Fibroblast of pulmonary artery (primary cell): ENCODE measurements around the gene IGF2R.

Experiments used
- DNase-seq: peaks from one replicate; pipeline ENCODE4 v3.0.0-alpha.2; 2010; ENCODE audit warnings: low read depth
- H3K4me3 ChIP-seq: replicated peaks from 2 replicates; pipeline ENCODE4 v1.5.1; 2011; ENCODE audit warnings: low read depth, mild to moderate bottlenecking, control low read depth, low read length, moderate library complexity
- TF ChIP-seq, protein P1 (sequence below): IDR thresholded peaks from 2 replicates; pipeline ENCODE4 v1.5.1; 2011; ENCODE audit warnings: mild to moderate bottlenecking, control low read depth, low read length, inconsistent platforms; ENCODE audit errors: missing control alignments

Gene IGF2R

DNA sequence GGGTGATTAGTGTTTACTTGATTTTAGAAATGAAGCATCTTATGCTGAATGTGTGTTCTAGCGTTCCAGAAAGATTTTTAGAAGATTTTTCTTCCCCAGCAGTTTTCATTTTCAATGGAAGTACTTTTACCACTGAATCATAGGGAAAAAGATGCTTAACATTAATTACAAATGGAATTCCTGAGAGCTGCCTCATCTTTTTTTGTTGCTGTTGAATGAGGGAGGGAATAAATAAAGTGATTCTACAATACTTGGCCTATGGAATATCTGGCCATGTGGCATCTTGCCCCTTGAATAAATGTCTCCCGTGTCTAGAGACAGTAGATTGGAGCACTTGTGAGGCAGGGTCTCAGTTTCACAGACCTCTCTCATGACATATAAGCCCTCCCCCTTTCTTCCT lies 108.6 kb downstream of the IGF2R start:
- TF ChIP-seq, protein P1, sequence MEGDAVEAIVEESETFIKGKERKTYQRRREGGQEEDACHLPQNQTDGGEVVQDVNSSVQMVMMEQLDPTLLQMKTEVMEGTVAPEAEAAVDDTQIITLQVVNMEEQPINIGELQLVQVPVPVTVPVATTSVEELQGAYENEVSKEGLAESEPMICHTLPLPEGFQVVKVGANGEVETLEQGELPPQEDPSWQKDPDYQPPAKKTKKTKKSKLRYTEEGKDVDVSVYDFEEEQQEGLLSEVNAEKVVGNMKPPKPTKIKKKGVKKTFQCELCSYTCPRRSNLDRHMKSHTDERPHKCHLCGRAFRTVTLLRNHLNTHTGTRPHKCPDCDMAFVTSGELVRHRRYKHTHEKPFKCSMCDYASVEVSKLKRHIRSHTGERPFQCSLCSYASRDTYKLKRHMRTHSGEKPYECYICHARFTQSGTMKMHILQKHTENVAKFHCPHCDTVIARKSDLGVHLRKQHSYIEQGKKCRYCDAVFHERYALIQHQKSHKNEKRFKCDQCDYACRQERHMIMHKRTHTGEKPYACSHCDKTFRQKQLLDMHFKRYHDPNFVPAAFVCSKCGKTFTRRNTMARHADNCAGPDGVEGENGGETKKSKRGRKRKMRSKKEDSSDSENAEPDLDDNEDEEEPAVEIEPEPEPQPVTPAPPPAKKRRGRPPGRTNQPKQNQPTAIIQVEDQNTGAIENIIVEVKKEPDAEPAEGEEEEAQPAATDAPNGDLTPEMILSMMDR, result no peak
- no peak overlapping the region for H3K4me3 ChIP-seq
- DNase-seq, result no peak

DNA sequence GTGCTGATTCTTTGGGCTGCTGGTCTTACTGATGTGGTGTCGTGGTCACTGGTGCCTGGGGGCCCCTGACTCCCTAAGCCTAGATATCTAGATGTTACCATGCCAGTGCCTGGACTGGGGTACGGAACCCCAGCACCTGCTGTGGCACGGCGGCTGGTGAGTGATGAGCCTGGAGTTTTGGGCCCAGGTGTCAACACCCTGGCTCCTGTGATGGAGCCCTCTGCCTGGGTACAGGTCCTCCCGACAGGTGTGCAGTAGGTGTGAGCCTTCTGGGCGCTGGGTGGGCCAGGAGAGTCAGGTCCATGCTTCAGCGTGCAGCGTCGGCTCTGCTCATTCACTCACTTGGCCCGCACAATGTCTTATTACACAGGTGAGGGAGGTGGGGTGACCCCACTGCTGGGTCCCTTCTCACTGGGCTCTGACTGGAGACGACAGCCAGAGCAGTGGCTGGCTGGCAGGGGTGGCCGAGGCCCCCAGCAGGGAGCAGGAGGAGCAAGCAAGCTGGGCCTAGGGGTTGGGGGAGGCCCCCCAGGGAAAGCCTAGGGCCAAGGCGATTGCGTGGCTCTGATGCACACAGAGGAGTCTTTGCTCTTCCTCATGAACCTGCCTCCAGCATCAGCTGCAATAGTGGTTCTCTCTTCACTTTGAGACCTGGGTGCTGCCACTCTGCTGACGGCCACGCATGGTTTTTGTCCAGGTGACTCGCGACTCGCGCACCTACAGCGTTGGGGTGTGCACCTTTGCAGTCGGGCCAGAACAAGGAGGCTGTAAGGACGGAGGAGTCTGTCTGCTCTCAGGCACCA lies 110.2 kb downstream of the IGF2R start:
- H3K4me3 ChIP-seq, result no peak overlapping the region
- DNase-seq, result no peak
- TF ChIP-seq, protein P1, result no peak

DNA sequence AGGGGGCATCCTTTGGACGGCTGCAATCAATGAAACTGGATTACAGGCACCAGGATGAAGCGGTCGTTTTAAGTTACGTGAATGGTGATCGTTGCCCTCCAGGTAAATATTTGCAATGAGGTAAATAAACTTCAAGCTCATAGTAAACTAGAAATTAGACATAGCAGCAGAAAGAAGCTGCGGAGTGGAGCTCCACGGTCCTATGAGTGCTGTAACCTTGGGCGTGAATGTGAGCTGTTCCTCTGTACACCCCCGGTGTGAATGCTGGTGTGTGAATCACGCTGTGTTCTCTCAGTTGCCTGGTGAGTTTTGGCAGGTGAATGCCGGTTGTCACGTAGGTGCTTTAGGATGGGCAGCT lies 110.8 kb downstream of the IGF2R start:
- TF ChIP-seq, protein P1, result no peak
- H3K4me3 ChIP-seq, result no peak overlapping the region
- no peak for DNase-seq

DNA sequence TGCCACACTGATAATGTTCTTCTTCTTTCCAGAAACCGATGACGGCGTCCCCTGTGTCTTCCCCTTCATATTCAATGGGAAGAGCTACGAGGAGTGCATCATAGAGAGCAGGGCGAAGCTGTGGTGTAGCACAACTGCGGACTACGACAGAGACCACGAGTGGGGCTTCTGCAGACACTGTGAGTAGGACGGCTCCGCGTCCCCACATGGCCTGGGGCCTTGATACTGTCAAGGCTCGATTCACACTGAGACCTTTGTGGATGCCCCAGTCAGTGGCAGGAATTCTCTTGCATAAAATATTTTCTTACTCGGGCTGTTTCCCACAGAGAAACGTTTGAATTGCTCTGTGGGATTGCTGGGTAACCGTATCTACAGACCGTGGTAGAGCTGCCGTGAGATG lies 111.2 kb downstream of the IGF2R start:
- DNase-seq, result no peak
- no peak overlapping the region for H3K4me3 ChIP-seq
- TF ChIP-seq, protein P1, result no peak

DNA sequence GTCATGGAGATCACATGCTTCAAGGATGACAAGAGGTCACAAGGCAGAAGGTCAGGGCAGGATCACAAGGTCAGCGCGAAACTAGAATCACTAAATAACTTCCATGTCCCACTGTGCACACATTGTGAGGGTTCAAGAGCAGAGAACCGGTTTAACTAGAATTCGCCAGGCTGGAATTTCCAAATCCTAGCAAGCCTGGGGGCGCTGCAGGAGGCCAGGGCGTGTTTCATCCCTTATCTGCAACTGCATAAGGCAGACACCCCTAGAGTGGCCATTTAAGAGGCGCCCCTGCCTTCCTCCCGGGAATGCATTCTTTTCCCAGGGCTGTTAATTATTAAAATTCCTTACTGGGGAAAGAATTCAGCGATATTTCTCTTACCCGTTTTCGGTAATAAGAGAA lies 112.5 kb downstream of the IGF2R start:
- TF ChIP-seq, protein P1, result no peak
- no peak overlapping the region for H3K4me3 ChIP-seq
- DNase-seq, result no peak

DNA sequence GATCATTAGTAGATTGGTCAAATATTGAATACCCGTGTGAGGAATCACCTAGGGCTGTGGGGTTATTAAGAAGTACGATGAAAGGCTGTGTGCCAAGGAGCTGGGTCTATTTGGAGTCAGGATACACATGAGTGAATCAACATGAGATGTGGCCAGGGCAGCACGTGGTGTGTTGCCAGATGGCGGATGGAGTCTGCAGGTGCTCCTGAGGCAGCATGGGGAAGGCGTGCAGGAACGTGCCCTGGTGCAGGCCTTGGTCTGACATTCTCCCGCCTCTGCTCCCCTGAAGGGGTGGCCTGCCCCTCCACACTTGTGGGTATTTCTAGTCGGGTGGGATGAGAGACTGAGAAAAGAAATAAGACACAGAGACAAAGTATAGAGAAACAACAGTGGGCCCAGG lies 113.7 kb downstream of the IGF2R start:
- TF ChIP-seq, protein P1, result no peak
- H3K4me3 ChIP-seq, result no peak overlapping the region
- no peak for DNase-seq

DNA sequence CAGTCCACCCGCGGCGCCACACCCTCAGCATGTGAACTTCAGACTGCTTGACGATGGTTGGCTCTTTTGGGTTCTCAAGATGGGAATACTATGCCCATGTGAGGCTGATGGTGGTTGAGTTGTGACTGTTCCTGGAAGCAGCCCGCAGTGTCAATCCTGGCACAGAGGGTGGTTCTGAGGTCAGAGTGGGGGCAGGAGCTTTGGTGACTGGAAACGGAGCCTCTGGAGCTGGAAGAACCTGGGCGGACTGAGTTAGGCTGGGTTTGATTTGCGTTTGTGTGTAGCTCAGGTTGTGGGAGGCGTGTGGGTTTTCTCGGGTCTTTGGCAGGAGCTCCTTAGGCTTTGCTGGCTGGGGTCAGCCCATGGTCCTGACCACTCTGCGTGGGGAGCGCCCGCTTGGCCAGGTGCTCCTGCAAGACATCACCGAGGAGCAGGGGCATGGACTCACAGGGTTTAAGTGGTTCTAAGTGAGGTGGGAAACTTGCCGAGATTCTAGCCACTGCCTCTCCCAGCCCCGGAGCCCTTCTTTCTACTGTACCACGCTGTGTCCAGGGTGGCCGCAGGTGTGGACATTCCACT lies 115.4 kb downstream of the IGF2R start:
- no peak for DNase-seq
- no peak overlapping the region for H3K4me3 ChIP-seq
- TF ChIP-seq, protein P1, result no peak
